GM08714 (cell line): ENCODE results near the gene LEO1.
A peak's percentile ranks its signal among the peaks of the same experiment; 100 is the strongest.

ENCODE experiments used
- H3K4me3 ChIP-seq: fragments of 200-500 bp; sonication (Bioruptor generic); 2 replicates; pipeline ENCODE4 v1.5.1; 2014; ENCODE audit warnings: mild to moderate bottlenecking, low read length, inconsistent platforms
- ZNF274 ChIP-seq: IDR thresholded peaks from 2 replicates; pipeline ENCODE4 v1.6.1; 2012; ENCODE audit warnings: mild to moderate bottlenecking, low read depth, low read length

The LEO1 gene

GRCh38 chr15:51973775-51974174 lies 2.2 kb upstream of the LEO1 start:
- no peak for TF ChIP-seq ZNF274
- no peak overlapping the region for H3K4me3 ChIP-seq

- TF ChIP-seq ZNF274 = no peak
- no peak overlapping the region for H3K4me3 ChIP-seq
Observed at GRCh38 chr15:51973220-51973619, 1.6 kb upstream of the LEO1 start.

GRCh38 chr15:51971032-51971374 lies 575 bp downstream of the LEO1 start:
- peak overlapping the region; percentile 93 for H3K4me3 ChIP-seq
- no peak for TF ChIP-seq ZNF274

GRCh38 chr15:51970132-51970817 lies 1.3 kb downstream of the LEO1 start:
- H3K4me3 ChIP-seq = peak overlapping the region; percentile 93
- no peak for TF ChIP-seq ZNF274

- no peak for TF ChIP-seq ZNF274
- H3K4me3 ChIP-seq = no peak overlapping the region
Observed at GRCh38 chr15:51969728-51970127, 1.9 kb downstream of the LEO1 start.

- no peak for TF ChIP-seq ZNF274
- H3K4me3 ChIP-seq = no peak overlapping the region
Observed at GRCh38 chr15:51967583-51967982, 4.0 kb downstream of the LEO1 start.

GRCh38 chr15:51966192-51966591 lies 5.4 kb downstream of the LEO1 start:
- no peak overlapping the region for H3K4me3 ChIP-seq
- no peak for TF ChIP-seq ZNF274

- no peak for TF ChIP-seq ZNF274
Observed at GRCh38 chr15:51965691-51966090, 5.9 kb downstream of the LEO1 start.

GRCh38 chr15:51955504-51955903 lies 16.1 kb downstream of the LEO1 start:
- H3K4me3 ChIP-seq = no peak overlapping the region
- TF ChIP-seq ZNF274 = no peak

More at GRCh38 chr15:51965691-51966090, 5.9 kb downstream of the LEO1 start:
- no peak overlapping the region for H3K4me3 ChIP-seq

- TF ChIP-seq ZNF274 = no peak
- no peak overlapping the region for H3K4me3 ChIP-seq
Observed at GRCh38 chr15:51952805-51953204, 18.8 kb downstream of the LEO1 start.

GRCh38 chr15:51947124-51947523 lies 24.5 kb downstream of the LEO1 start:
- H3K4me3 ChIP-seq = no peak overlapping the region
- no peak for TF ChIP-seq ZNF274

- TF ChIP-seq ZNF274 = no peak
- no peak overlapping the region for H3K4me3 ChIP-seq
Observed at GRCh38 chr15:51939216-51939615, 32.4 kb downstream of the LEO1 start.

GRCh38 chr15:51938286-51938685 lies 33.3 kb downstream of the LEO1 start:
- no peak for TF ChIP-seq ZNF274
- no peak overlapping the region for H3K4me3 ChIP-seq

- H3K4me3 ChIP-seq = no peak overlapping the region
- TF ChIP-seq ZNF274 = no peak
Observed at GRCh38 chr15:51936105-51936478, 35.5 kb downstream of the LEO1 start.

- H3K4me3 ChIP-seq = no peak overlapping the region
- no peak for TF ChIP-seq ZNF274
Observed at GRCh38 chr15:51935466-51936104, 36.0 kb downstream of the LEO1 start.

- no peak overlapping the region for H3K4me3 ChIP-seq
Observed at GRCh38 chr15:51932161-51932560, 39.4 kb downstream of the LEO1 start.

More at GRCh38 chr15:51932161-51932560, 39.4 kb downstream of the LEO1 start:
- no peak for TF ChIP-seq ZNF274
